OCI-LY1 (cell line): ENCODE results near the gene VIL1.

Experiments used
- H2AFZ ChIP-seq: fragments of 200-600 bp; sonication (generic), shearing (Covaris generic); 2 replicates; pipeline ENCODE4 v1.6.0; 2014; ENCODE audit warnings: antibody characterized with exemption, mild to moderate bottlenecking, low read length
- H3F3A ChIP-seq: fragments of 200-600 bp; sonication (generic), shearing (Covaris generic); 2 replicates; pipeline ENCODE4 v1.6.0; 2014; ENCODE audit warnings: mild to moderate bottlenecking, antibody characterized with exemption, low read length, moderate library complexity; ENCODE audit not compliant: insufficient read depth
- H3K27ac ChIP-seq: fragments of 200-600 bp; sonication (generic); 2 replicates; pipeline ENCODE4 v1.5.1; 2014; ENCODE audit warnings: low read length, mixed run types, mild to moderate bottlenecking, low read depth; ENCODE audit not compliant: poor library complexity, severe bottlenecking
- H3K27me3 ChIP-seq: fragments of 200-600 bp; sonication (generic); 2 replicates; pipeline ENCODE4 v1.6.0; 2014; ENCODE audit warnings: antibody characterized with exemption, mild to moderate bottlenecking, low read length, moderate library complexity; ENCODE audit not compliant: insufficient read depth
- H3K36me3 ChIP-seq: fragments of 200-600 bp; sonication (generic); 2 replicates; pipeline ENCODE4 v1.6.1; 2014; ENCODE audit warnings: mild to moderate bottlenecking, antibody characterized with exemption, low read length, moderate library complexity, mixed read lengths; ENCODE audit not compliant: insufficient read depth
- H3K4me1 ChIP-seq: fragments of 200-600 bp; sonication (generic); 2 replicates; pipeline ENCODE4 v1.5.1; 2014; ENCODE audit warnings: mild to moderate bottlenecking, low read length, moderate library complexity; ENCODE audit not compliant: insufficient read depth, severe bottlenecking
- H3K4me2 ChIP-seq: fragments of 200-600 bp; sonication (generic), shearing (Covaris generic); 2 replicates; pipeline ENCODE4 v1.6.1; 2014; ENCODE audit warnings: low read length
- H3K4me3 ChIP-seq: fragments of 200-600 bp; sonication (generic); 2 replicates; pipeline ENCODE4 v1.5.1; 2014; ENCODE audit warnings: low read length, low read depth, mild to moderate bottlenecking, mixed read lengths; ENCODE audit not compliant: poor library complexity, severe bottlenecking
- H3K79me2 ChIP-seq: fragments of 200-600 bp; shearing (Covaris generic); 2 replicates; pipeline ENCODE4 v1.6.1; 2016; ENCODE audit warnings: mixed run types, low read length, mixed read lengths; ENCODE audit not compliant: insufficient read depth
- H3K9ac ChIP-seq: fragments of 200-600 bp; sonication (generic), shearing (Covaris generic); 2 replicates; pipeline ENCODE4 v1.6.1; 2014; ENCODE audit warnings: mild to moderate bottlenecking, low read length, mixed read lengths
- H3K9me2 ChIP-seq: fragments of 200-600 bp; sonication (generic), shearing (Covaris generic); 2 replicates; pipeline ENCODE4 v1.6.1; 2014; ENCODE audit warnings: low read depth, mild to moderate bottlenecking, low read length, mixed read lengths
- H3K9me3 ChIP-seq: fragments of 200-600 bp; shearing (Covaris generic); 2 replicates; pipeline ENCODE4 v1.6.1; 2014; ENCODE audit warnings: low read length, mixed read lengths
- H4K20me1 ChIP-seq: fragments of 200-600 bp; sonication (generic), shearing (Covaris generic); 2 replicates; pipeline ENCODE4 v1.6.0; 2016; ENCODE audit warnings: mild to moderate bottlenecking, low read length; ENCODE audit not compliant: insufficient read depth
- EZH2 ChIP-seq: fragments of 200-600 bp; sonication (generic), shearing (Covaris generic); IDR thresholded peaks from 2 replicates; pipeline ENCODE4 v1.8.0; 2017; ENCODE audit warnings: borderline replicate concordance, mixed run types, mild to moderate bottlenecking, antibody characterized with exemption, low read length, moderate library complexity, mixed read lengths
- TF ChIP-seq, protein P1 (sequence below): fragments of 200-600 bp; sonication (generic), shearing (Covaris generic); IDR thresholded peaks from 2 replicates; pipeline ENCODE4 v1.5.1; 2017; ENCODE audit warnings: mild to moderate bottlenecking, antibody characterized with exemption, low read length, moderate library complexity, mixed read lengths

The VIL1 gene

DNA sequence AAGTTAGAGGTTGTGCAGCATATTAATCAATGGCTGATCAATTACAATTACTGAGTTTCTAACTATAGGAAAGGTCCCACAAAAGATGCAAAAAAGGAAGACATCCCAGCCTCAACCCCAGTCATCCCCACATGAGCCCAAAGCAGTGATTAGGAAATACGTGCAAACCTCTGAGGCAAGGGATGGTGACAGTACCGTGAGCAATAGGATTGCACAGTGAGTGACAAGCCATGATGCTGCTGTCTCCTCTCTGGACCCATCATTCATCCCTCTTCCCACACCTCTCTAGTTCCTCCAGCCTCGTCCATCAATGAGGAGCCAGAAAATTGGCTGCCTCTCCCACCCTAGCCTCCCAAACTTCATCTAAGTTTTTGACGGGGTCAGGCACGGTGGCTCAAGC lies 40.9 kb upstream of the VIL1 start:
- H3K36me3 ChIP-seq, result no peaks in the 10 kb centered on the region
- TF ChIP-seq, protein P1, sequence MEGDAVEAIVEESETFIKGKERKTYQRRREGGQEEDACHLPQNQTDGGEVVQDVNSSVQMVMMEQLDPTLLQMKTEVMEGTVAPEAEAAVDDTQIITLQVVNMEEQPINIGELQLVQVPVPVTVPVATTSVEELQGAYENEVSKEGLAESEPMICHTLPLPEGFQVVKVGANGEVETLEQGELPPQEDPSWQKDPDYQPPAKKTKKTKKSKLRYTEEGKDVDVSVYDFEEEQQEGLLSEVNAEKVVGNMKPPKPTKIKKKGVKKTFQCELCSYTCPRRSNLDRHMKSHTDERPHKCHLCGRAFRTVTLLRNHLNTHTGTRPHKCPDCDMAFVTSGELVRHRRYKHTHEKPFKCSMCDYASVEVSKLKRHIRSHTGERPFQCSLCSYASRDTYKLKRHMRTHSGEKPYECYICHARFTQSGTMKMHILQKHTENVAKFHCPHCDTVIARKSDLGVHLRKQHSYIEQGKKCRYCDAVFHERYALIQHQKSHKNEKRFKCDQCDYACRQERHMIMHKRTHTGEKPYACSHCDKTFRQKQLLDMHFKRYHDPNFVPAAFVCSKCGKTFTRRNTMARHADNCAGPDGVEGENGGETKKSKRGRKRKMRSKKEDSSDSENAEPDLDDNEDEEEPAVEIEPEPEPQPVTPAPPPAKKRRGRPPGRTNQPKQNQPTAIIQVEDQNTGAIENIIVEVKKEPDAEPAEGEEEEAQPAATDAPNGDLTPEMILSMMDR, result no peak
- TF ChIP-seq EZH2, result no peak
- peaks cover 12% of the 10 kb centered on the region for H3K27me3 ChIP-seq
- no peaks in the 10 kb centered on the region for H3K79me2 ChIP-seq
- no peaks in the 10 kb centered on the region for H3K9me3 ChIP-seq
- H2AFZ ChIP-seq, result no peak overlapping the region
- no peak overlapping the region for H3K27ac ChIP-seq
- no peaks in the 10 kb centered on the region for H3F3A ChIP-seq
- H3K4me3 ChIP-seq, result no peak overlapping the region
- no peak overlapping the region for H3K9ac ChIP-seq
- H3K4me1 ChIP-seq, result no peaks in the 10 kb centered on the region
- H4K20me1 ChIP-seq, result no peaks in the 10 kb centered on the region
- H3K9me2 ChIP-seq, result no peaks in the 10 kb centered on the region
- H3K4me2 ChIP-seq, result no peak overlapping the region

DNA sequence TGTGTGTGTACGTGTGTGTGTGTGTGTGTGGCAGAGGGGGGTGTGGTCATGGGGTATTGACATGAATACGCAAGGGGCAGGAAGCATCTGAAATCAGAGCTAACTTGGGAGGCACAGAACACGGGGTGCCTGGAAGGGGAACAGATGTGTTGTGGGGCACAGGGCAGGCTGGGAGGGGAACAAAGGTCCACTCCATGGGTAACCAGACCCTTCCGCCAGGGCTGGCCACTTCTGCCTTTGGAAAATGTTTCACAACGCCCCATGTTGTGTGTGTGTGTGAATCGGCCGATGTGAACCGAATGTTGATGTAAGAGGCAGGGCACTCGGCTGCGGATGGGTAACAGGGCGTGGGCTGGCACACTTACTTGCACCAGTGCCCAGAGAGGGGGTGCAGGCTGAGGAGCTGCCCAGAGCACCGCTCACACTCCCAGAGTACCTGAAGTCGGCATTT lies 37.0 kb upstream of the VIL1 start, which contains the start of gene SLC11A1:
Gene SLC11A1, plus strand, starts transcription at position 358 of the 451 bp plus-strand sequence. CDS start 96 bp downstream, outside the sequence.
- Histone ChIP-seq H3K27ac (no peak within 1 kb of the TSS), H3K36me3 (no peaks in the 10 kb centered on the region), H3K9me3 (no peaks in the 10 kb centered on the region), H2AFZ (no peak within 1 kb of the TSS), H3K4me3 (no peak within 1 kb of the TSS), H4K20me1 (no peaks in the 10 kb centered on the region), H3K4me1 (no peaks in the 10 kb centered on the region), H3K9me2 (no peaks in the 10 kb centered on the region), H3F3A (no peaks in the 10 kb centered on the region), H3K27me3 (peaks cover 13% of the 10 kb centered on the region), H3K4me2 (no peak within 1 kb of the TSS; the same call in 1 of the 2 replicates), H3K79me2 (no peaks in the 10 kb centered on the region), H3K9ac (no peak within 1 kb of the TSS)
- TF ChIP-seq, protein P1, result no peak
- no peak for TF ChIP-seq EZH2

DNA sequence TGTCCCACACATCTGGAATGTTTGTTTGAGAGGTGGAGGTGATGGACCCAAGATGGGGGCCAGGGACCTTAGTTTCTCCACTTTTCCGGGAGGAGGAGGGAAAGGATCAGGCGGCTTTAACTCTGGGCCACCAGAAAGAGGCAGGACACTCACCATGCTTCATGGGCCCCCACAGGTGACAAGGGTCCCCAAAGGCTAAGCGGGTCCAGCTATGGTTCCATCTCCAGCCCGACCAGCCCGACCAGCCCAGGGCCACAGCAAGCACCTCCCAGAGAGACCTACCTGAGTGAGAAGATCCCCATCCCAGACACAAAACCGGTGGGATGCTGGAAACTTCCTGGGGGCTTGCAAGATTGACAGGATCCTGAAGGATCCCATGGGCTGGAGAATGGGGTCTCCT lies 36.1 kb upstream of the VIL1 start:
- H2AFZ ChIP-seq, result no peak overlapping the region
- H3K4me1 ChIP-seq, result no peaks in the 10 kb centered on the region
- no peak for TF ChIP-seq EZH2
- TF ChIP-seq, protein P1, result no peak
- no peaks in the 10 kb centered on the region for H3K9me3 ChIP-seq
- peaks cover 13% of the 10 kb centered on the region for H3K27me3 ChIP-seq
- no peak overlapping the region for H3K27ac ChIP-seq
- H3K9me2 ChIP-seq, result no peaks in the 10 kb centered on the region
- no peak overlapping the region for H3K9ac ChIP-seq
- no peaks in the 10 kb centered on the region for H3K36me3 ChIP-seq
- H4K20me1 ChIP-seq, result no peaks in the 10 kb centered on the region
- no peak overlapping the region for H3K4me2 ChIP-seq
- H3K79me2 ChIP-seq, result no peaks in the 10 kb centered on the region
- H3F3A ChIP-seq, result no peaks in the 10 kb centered on the region
- no peak overlapping the region for H3K4me3 ChIP-seq
